Neural progenitor cell (in vitro differentiated cells): Measurements from ENCODE around the gene MPHOSPH10. TPM values are rescaled to one million over a fixed set of nuclear protein-coding genes. Genes with fewer than 3 reads are reported as not detected.
A peak's percentile ranks its signal among the peaks of the same experiment; 100 is the strongest.
"Not testable (repeated sequence)": the region's sequence is repeated elsewhere in the genome, so short reads cannot be mapped to it uniquely, and the experiment has no call there.

Source experiments
- DNase-seq: peaks from one replicate; pipeline ENCODE4 v3.0.0-alpha.2; 2016; ENCODE audit warnings: low spot score
- H2AFZ ChIP-seq: fragments of 200-600 bp; sonication (generic); replicated peaks from 2 replicates; pipeline ENCODE4 v1.6.1; 2016; ENCODE audit warnings: antibody characterized with exemption
- H3F3A ChIP-seq: fragments of 200-600 bp; sonication (generic); 2 replicates; pipeline ENCODE4 v1.6.1; 2016; ENCODE audit warnings: antibody characterized with exemption, low read depth
- H3K27ac ChIP-seq: fragments of 200-600 bp; sonication (generic); 2 replicates; pipeline ENCODE4 v1.5.1; 2016; ENCODE audit warnings: mild to moderate bottlenecking
- H3K27me3 ChIP-seq: fragments of 200-600 bp; sonication (generic); 2 replicates; pipeline ENCODE4 v1.6.1; 2016; ENCODE audit warnings: mild to moderate bottlenecking, moderate library complexity
- H3K36me3 ChIP-seq: fragments of 200-600 bp; sonication (generic); 2 replicates; pipeline ENCODE4 v1.5.1; 2016
- H3K4me1 ChIP-seq: fragments of 200-600 bp; sonication (generic); 2 replicates; pipeline ENCODE4 v1.6.1; 2016; ENCODE audit warnings: mixed run types
- H3K4me2 ChIP-seq: fragments of 200-600 bp; sonication (generic); 2 replicates; pipeline ENCODE4 v1.6.1; 2016
- H3K4me3 ChIP-seq: fragments of 200-600 bp; sonication (generic); 2 replicates; pipeline ENCODE4 v1.5.1; 2016
- H3K79me2 ChIP-seq: fragments of 200-600 bp; sonication (generic); 2 replicates; pipeline ENCODE4 v1.6.1; 2016; ENCODE audit warnings: low read depth
- H3K9ac ChIP-seq: fragments of 200-600 bp; sonication (generic); 2 replicates; pipeline ENCODE4 v1.6.1; 2016
- H3K9me3 ChIP-seq: fragments of 200-600 bp; sonication (generic); 2 replicates; pipeline ENCODE4 v1.5.1; 2016; ENCODE audit warnings: low read depth
- H4K20me1 ChIP-seq: fragments of 200-600 bp; sonication (generic); 2 replicates; pipeline ENCODE4 v1.6.1; 2016; ENCODE audit warnings: low read depth
- H3K27ac Mint-ChIP-seq: 3 replicates; pipeline ENCODE4 v1.8.0; 2021; ENCODE audit warnings: mixed read lengths
- H3K27me3 Mint-ChIP-seq: 2 replicates; pipeline ENCODE4 v1.8.0; 2022; ENCODE audit warnings: low read depth, mild to moderate bottlenecking, inconsistent platforms, moderate library complexity, mixed read lengths; ENCODE audit not compliant: insufficient read depth
- H3K36me3 Mint-ChIP-seq: 3 replicates; pipeline ENCODE4 v1.8.0; 2021; ENCODE audit warnings: mixed read lengths
- H3K4me1 Mint-ChIP-seq: 3 replicates; pipeline ENCODE4 v1.8.0; 2021; ENCODE audit warnings: mixed read lengths
- H3K4me3 Mint-ChIP-seq: 3 replicates; pipeline ENCODE4 v1.8.0; 2021; ENCODE audit warnings: mild to moderate bottlenecking, moderate library complexity, mixed read lengths
- H3K9me3 Mint-ChIP-seq: 3 replicates; pipeline ENCODE4 v1.8.0; 2020; ENCODE audit warnings: mixed read lengths
- CTCF ChIP-seq: fragments of 200-600 bp; sonication (generic); IDR thresholded peaks from 2 replicates; pipeline ENCODE4 v1.5.1; 2017; ENCODE audit warnings: antibody characterized with exemption, mild to moderate bottlenecking
- EZH2 ChIP-seq: fragments of 200-600 bp; sonication (generic); IDR thresholded peaks from 2 replicates; pipeline ENCODE4 v1.6.1; 2017; ENCODE audit warnings: antibody characterized with exemption, mild to moderate bottlenecking, moderate library complexity
- EZH2phosphoT487 ChIP-seq: fragments of 200-600 bp; sonication (generic); IDR thresholded peaks from 2 replicates; pipeline ENCODE4 v1.6.1; 2017; ENCODE audit warnings: antibody characterized with exemption
- total RNA-seq: library from RNA; depleted of rRNA; stranded (reverse); fragments of >200 nt; gene quantifications from 2 replicates; pipeline ENCODE4 v1.2.3, GENCODE V29; 2015; ENCODE audit warnings: low replicate concordance

MPHOSPH10 gene
- 15.2 and 29.6 TPM in 2 replicates for total RNA-seq

DNA sequence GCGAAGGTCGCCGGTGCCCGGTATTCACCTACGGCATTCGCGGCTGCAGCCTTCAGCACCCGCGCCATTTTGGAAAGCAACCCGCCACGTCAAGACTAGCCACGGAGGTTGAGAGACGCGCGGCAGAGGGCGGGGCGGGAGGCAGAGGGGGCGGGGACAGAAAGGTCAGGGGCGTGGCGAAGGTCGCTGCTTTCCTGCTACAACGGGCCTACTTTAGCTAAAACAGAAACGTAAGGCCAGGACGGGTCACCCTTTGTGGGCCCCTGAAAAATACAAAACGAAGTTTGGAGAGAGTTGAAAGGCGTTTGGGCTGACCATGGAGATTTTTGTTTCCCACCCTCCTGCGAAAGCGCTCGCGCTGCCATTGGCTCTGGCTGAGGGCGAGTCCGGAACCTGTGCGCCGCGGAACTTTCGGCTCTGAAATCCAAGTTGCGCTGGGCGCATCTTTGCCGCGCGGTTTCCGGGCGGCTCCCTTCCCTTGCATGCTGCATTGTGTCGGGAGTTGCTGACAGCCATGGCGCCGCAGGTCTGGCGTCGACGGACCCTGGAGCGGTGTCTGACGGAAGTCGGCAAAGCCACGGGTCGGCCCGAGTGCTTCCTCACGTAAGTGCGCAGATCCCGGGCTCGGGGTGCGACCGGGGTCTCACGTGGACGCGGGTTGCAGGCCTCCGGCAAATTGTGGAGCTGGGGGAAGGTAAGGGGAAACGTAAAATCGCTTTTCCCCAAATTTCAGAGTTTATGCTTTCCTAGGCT is at the start of gene MPHOSPH10, which contains the start of gene MCEE:
MPHOSPH10 (plus strand) TSS at position 483 of the 753 bp plus-strand sequence; CDS start at position 515, 32 bp downstream.
MCEE (minus strand) TSS at position 78 of the 753 bp plus-strand sequence; CDS start at position 68, 10 bp downstream.
- Mint-ChIP-seq H3K4me3 (no peak within 1 kb of the TSS), H3K9me3 (no peaks in the 10 kb centered on the region), H3K4me1 (peaks cover 7% of the 10 kb centered on the region), H3K36me3 (peaks cover 6% of the 10 kb centered on the region), H3K27me3 (peaks cover 3% of the 10 kb centered on the region), H3K27ac (peak within 1 kb of the TSS; percentile 98)
- Histone ChIP-seq H4K20me1 (peaks cover 7% of the 10 kb centered on the region), H3K27ac (no peak within 1 kb of the TSS), H3K27me3 (no peaks in the 10 kb centered on the region), H3K9me3 (no peaks in the 10 kb centered on the region), H2AFZ (peak within 1 kb of the TSS; percentile 97), H3K36me3 (peaks cover 11% of the 10 kb centered on the region), H3K79me2 (peaks cover 45% of the 10 kb centered on the region), H3K4me3 (peak within 1 kb of the TSS; percentile 77), H3K9ac (peak within 1 kb of the TSS; percentile 82), H3K4me1 (peaks cover 10% of the 10 kb centered on the region), H3K4me2 (peak within 1 kb of the TSS; percentile 91), H3F3A (no peaks in the 10 kb centered on the region)
- DNase-seq = peak; percentile 95
- TF ChIP-seq EZH2 (peak; percentile 24), CTCF (no peak)

DNA sequence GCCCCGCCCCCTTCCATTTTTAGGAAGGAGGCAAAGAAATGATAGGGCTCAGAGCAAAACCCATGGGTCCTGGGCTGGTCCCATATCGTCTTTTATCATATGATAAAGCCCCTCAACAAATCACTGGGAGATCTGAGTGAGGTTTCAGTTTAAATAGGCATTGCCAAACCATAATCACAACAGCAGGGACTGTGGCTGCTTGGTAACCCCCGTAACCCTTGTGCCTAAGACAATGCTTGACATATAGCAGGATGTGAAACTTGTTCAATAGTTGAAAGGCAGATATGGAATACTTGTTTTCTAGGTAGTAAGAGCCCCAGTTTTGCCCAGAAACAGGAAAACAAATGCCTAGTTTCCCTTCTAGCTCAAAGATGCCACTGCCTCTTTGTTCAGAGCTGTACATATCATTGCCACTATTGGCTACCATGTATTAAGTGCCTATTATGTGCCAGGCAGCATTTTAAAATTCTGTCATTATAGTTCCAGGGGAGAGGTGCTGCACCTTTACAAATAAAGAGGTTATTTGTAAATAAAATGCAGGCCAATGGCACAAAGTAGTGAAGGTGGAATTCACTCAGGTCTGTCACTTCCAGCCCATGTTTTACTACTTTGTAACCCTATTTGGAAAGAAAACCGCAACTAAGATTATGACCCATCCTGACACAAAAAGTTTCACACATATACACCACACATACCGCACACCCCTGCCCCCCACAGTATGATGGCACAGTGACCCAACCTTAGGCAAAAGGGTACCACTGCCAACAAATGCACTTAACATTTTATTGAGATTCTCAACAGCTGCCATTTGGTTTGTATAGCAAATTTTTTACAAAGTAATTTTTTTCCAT is 47.8 kb upstream of the MPHOSPH10 start:
- DNase-seq = no peak
- peaks cover 6% of the 10 kb centered on the region for H3K4me1 ChIP-seq
- no peaks in the 10 kb centered on the region for H3K36me3 ChIP-seq
- peaks cover 7% of the 10 kb centered on the region for H3K27me3 Mint-ChIP-seq
- no peak overlapping the region for H3K4me3 ChIP-seq
- no peaks in the 10 kb centered on the region for H3F3A ChIP-seq
- no peak overlapping the region for H3K4me3 Mint-ChIP-seq
- H3K4me2 ChIP-seq = no peak overlapping the region
- TF ChIP-seq CTCF (no peak), EZH2 (no peak), EZH2phosphoT487 (no peak)
- H3K27ac ChIP-seq = no peak overlapping the region
- no peak overlapping the region for H3K9ac ChIP-seq
- H4K20me1 ChIP-seq = no peaks in the 10 kb centered on the region
- H3K4me1 Mint-ChIP-seq = peaks cover 11% of the 10 kb centered on the region
- H3K27me3 ChIP-seq = peaks cover 9% of the 10 kb centered on the region
- H3K27ac Mint-ChIP-seq = no peak overlapping the region
- no peaks in the 10 kb centered on the region for H3K79me2 ChIP-seq
- no peaks in the 10 kb centered on the region for H3K9me3 ChIP-seq
- no peaks in the 10 kb centered on the region for H3K9me3 Mint-ChIP-seq
- H3K36me3 Mint-ChIP-seq = peaks cover 4% of the 10 kb centered on the region
- H2AFZ ChIP-seq = no peak overlapping the region

DNA sequence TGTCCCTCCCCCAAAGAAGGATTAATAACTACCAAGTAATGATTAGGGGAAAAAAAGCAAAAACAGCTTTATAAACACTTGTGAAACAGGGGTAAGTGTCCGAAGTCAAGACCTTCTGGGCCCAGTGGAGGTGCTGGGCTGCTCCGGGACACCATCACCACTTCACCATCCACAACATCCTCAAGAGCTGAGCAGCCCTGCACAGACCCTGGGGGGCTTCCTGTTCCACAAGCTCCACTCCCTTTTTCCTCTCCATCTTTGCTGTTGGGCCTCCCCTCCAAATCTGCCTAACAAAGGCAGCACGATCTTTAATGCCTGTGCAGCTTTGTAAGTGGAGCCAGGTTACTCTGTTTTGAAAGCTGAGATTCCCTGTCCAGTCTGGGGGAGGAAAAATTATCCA is 47.1 kb upstream of the MPHOSPH10 start:
- not testable (repeated sequence) for H4K20me1 ChIP-seq, H3K79me2 ChIP-seq, H3K9me3 Mint-ChIP-seq, H2AFZ ChIP-seq, H3K36me3 ChIP-seq, H3K4me1 ChIP-seq, H3F3A ChIP-seq, H3K4me3 ChIP-seq, H3K9me3 ChIP-seq, H3K4me3 Mint-ChIP-seq, H3K27ac ChIP-seq, H3K27me3 ChIP-seq, H3K27ac Mint-ChIP-seq, H3K9ac ChIP-seq, DNase-seq, H3K27me3 Mint-ChIP-seq, H3K4me2 ChIP-seq, H3K36me3 Mint-ChIP-seq
- H3K4me1 Mint-ChIP-seq = peaks cover 11% of the 10 kb centered on the region

DNA sequence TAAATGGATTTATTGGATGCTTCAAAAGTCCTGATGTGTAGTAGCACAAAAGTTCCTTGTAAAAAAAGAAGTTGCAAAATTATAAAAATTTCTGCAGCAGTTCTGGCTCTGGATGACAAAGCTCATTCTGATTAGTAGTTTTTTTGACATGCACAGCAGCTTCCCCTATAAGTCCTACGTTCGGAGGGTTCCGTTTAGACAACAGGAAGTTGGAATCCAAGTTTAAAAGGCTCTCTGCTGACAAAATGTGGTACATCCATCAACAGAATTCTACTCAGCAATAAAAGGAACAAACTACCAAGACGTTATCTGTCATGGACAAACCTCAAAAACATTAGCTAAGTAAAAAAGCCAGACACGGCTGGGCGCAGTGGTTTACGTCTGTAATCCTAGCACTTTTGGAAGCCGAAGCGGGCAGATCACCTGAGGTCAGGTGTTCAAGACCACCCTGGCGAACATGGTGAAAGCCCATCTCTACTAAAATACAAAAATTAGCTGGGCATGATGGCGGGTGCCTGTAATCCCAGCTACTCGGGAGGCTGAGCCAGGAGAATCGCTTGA is 46.6 kb upstream of the MPHOSPH10 start:
- H3K27me3 ChIP-seq, H3K9me3 Mint-ChIP-seq, DNase-seq, H3K9me3 ChIP-seq, H3F3A ChIP-seq, H3K79me2 ChIP-seq, H3K27ac ChIP-seq, H3K27me3 Mint-ChIP-seq, H3K36me3 ChIP-seq, H4K20me1 ChIP-seq, H3K27ac Mint-ChIP-seq, H3K4me1 ChIP-seq, H3K9ac ChIP-seq, H3K4me3 ChIP-seq, H3K4me3 Mint-ChIP-seq, H2AFZ ChIP-seq, H3K36me3 Mint-ChIP-seq, H3K4me2 ChIP-seq: not testable (repeated sequence)
- peaks cover 11% of the 10 kb centered on the region for H3K4me1 Mint-ChIP-seq

- not testable (repeated sequence) for H3K79me2 ChIP-seq, H4K20me1 ChIP-seq, H3K9me3 Mint-ChIP-seq, H3K27me3 Mint-ChIP-seq, H3K4me2 ChIP-seq, H3K4me3 Mint-ChIP-seq, H3K36me3 ChIP-seq, H3K4me3 ChIP-seq, H3K9me3 ChIP-seq, H3K27ac Mint-ChIP-seq, H2AFZ ChIP-seq, H3F3A ChIP-seq, H3K36me3 Mint-ChIP-seq, H3K27ac ChIP-seq, H3K4me1 ChIP-seq, H3K9ac ChIP-seq, DNase-seq
- peaks cover 11% of the 10 kb centered on the region for H3K4me1 Mint-ChIP-seq
- H3K27me3 ChIP-seq = peaks cover 23% of the 10 kb centered on the region
Measured at GRCh38 chr2:71085325-71086003, 45.0 kb upstream of the MPHOSPH10 start.
